ENCODE data around the gene KCNE1. TPM values are rescaled to one million over a fixed set of nuclear protein-coding genes. Genes with fewer than 3 reads are reported as not detected.
"Not testable (repeated sequence)": the region's sequence is repeated elsewhere in the genome, so short reads cannot be mapped to it uniquely, and the experiment has no call there.

KCNE1 gene
- total and polyA plus RNA-seq, 9 donors = 0.21 to 4.7 (median 0.88) TPM; not detected in 2

GRCh38 chr21:34458266-34458665, 53.7 kb downstream of the KCNE1 start:
- DNase-seq; intact Hi-C loops (cut with DNase I): not testable (repeated sequence)
- no CpG with 5 or more reads among the region's 7 CpGs for WGBS, 3 donors

GRCh38 chr21:34456180-34456579, 55.8 kb downstream of the KCNE1 start:
- H3K4me1 ChIP-seq (ENCODE audit: insufficient read depth); DNase-seq; H3K27me3 ChIP-seq; intact Hi-C loops (cut with DNase I); H3K9me3 ChIP-seq; H3K4me3 ChIP-seq; H3K27ac ChIP-seq; H3K36me3 ChIP-seq: not testable (repeated sequence)
- WGBS, 3 donors = no CpG with 5 or more reads among the region's 6 CpGs

More at GRCh38 chr21:34458266-34458665, 53.7 kb downstream of the KCNE1 start:
- H3K4me1 ChIP-seq (ENCODE audit: insufficient read depth); H3K36me3 ChIP-seq; H3K27ac ChIP-seq; H3K4me3 ChIP-seq; H3K9me3 ChIP-seq; H3K27me3 ChIP-seq: not testable (repeated sequence)

GRCh38 chr21:34455628-34456027, 56.4 kb downstream of the KCNE1 start:
- H3K27ac ChIP-seq; H3K4me3 ChIP-seq; intact Hi-C loops (cut with DNase I); H3K4me1 ChIP-seq (ENCODE audit: insufficient read depth); H3K27me3 ChIP-seq; DNase-seq; H3K36me3 ChIP-seq; H3K9me3 ChIP-seq: not testable (repeated sequence)
- WGBS, 3 donors = no CpG with 5 or more reads among the region's 10 CpGs

GRCh38 chr21:34447018-34447417, 65.0 kb downstream of the KCNE1 start:
- intact Hi-C loops (cut with DNase I) = not testable (repeated sequence)

GRCh38 chr21:34443486-34443885, 68.5 kb downstream of the KCNE1 start:
- no CpG with 5 or more reads among the region's 4 CpGs for WGBS, 3 donors

More at GRCh38 chr21:34447018-34447417, 65.0 kb downstream of the KCNE1 start:
- not testable (repeated sequence) for H3K4me1 ChIP-seq (ENCODE audit: insufficient read depth); DNase-seq; H3K9me3 ChIP-seq; H3K36me3 ChIP-seq; H3K4me3 ChIP-seq; H3K27me3 ChIP-seq; H3K27ac ChIP-seq
- WGBS, 3 donors = no CpG with 5 or more reads among the region's 8 CpGs

GRCh38 chr21:34429710-34430109, 82.3 kb downstream of the KCNE1 start:
- H3K27ac ChIP-seq; H3K9me3 ChIP-seq; DNase-seq; H3K4me3 ChIP-seq; H3K4me1 ChIP-seq (ENCODE audit: insufficient read depth); intact Hi-C loops (cut with DNase I); H3K27me3 ChIP-seq; H3K36me3 ChIP-seq: not testable (repeated sequence)
- no CpG with 5 or more reads among the region's 5 CpGs for WGBS, 3 donors

More at GRCh38 chr21:34443486-34443885, 68.5 kb downstream of the KCNE1 start:
- H3K27me3 ChIP-seq; H3K4me3 ChIP-seq; H3K9me3 ChIP-seq; H3K4me1 ChIP-seq (ENCODE audit: insufficient read depth); DNase-seq; H3K27ac ChIP-seq; H3K36me3 ChIP-seq; intact Hi-C loops (cut with DNase I): not testable (repeated sequence)

GRCh38 chr21:34428441-34428840, 83.6 kb downstream of the KCNE1 start:
- H3K27ac ChIP-seq; H3K27me3 ChIP-seq; DNase-seq; H3K9me3 ChIP-seq; H3K4me1 ChIP-seq (ENCODE audit: insufficient read depth); H3K36me3 ChIP-seq; H3K4me3 ChIP-seq; intact Hi-C loops (cut with DNase I): not testable (repeated sequence)
- no CpG with 5 or more reads among the region's 6 CpGs for WGBS, 3 donors

- no CpG with 5 or more reads among the region's 8 CpGs for WGBS, 3 donors
- H3K9me3 ChIP-seq; H3K36me3 ChIP-seq; H3K4me3 ChIP-seq; H3K4me1 ChIP-seq (ENCODE audit: insufficient read depth); H3K27ac ChIP-seq; intact Hi-C loops (cut with DNase I); H3K27me3 ChIP-seq; DNase-seq: not testable (repeated sequence)
Measured at GRCh38 chr21:34427339-34427738, 84.7 kb downstream of the KCNE1 start.

GRCh38 chr21:34423805-34424204, 88.2 kb downstream of the KCNE1 start, which contains the start of gene SMIM34:
TSS of gene SMIM34 (minus strand) at chr21:34423951. CDS start at chr21:34423839, 112 bp downstream.
- DNase-seq; H3K27ac ChIP-seq; H3K4me3 ChIP-seq; H3K4me1 ChIP-seq (ENCODE audit: insufficient read depth); H3K36me3 ChIP-seq; intact Hi-C loops (cut with DNase I); H3K9me3 ChIP-seq; H3K27me3 ChIP-seq: not testable (repeated sequence)
- WGBS, 3 donors = no CpG with 5 or more reads among the region's 4 CpGs

- H3K36me3 ChIP-seq; H3K4me3 ChIP-seq; H3K27ac ChIP-seq; intact Hi-C loops (cut with DNase I); H3K4me1 ChIP-seq (ENCODE audit: insufficient read depth); H3K27me3 ChIP-seq; H3K9me3 ChIP-seq; DNase-seq: not testable (repeated sequence)
- no CpG with 5 or more reads among the region's 5 CpGs for WGBS, 3 donors
Measured at GRCh38 chr21:34417448-34418077, 94.4 kb downstream of the KCNE1 start.

- H3K27me3 ChIP-seq; H3K36me3 ChIP-seq; DNase-seq; H3K27ac ChIP-seq; H3K4me1 ChIP-seq (ENCODE audit: insufficient read depth); H3K4me3 ChIP-seq; intact Hi-C loops (cut with DNase I); H3K9me3 ChIP-seq: not testable (repeated sequence)
- no CpG with 5 or more reads among the region's 9 CpGs for WGBS, 3 donors
Measured at GRCh38 chr21:34407294-34407693, 104.7 kb downstream of the KCNE1 start.

GRCh38 chr21:34406676-34407075, 105.3 kb downstream of the KCNE1 start:
- H3K4me1 ChIP-seq (ENCODE audit: insufficient read depth); H3K27ac ChIP-seq; H3K9me3 ChIP-seq; DNase-seq; H3K4me3 ChIP-seq; H3K27me3 ChIP-seq; H3K36me3 ChIP-seq; intact Hi-C loops (cut with DNase I): not testable (repeated sequence)
- no CpG with 5 or more reads among the region's 2 CpGs for WGBS, 3 donors

Measured in ovary (tissue), 9 donors.